Neuronal stem cell (in vitro differentiated cells): Measurements from ENCODE around the gene SYS1.

Experiments used
- DNase-seq: peaks from one replicate; pipeline ENCODE4 v3.0.0-alpha.2; 2013; ENCODE audit warnings: low spot score
- H2AFZ ChIP-seq: one replicate; pipeline ENCODE4 v1.6.1; 2013; ENCODE audit warnings: mild to moderate bottlenecking, low read length, inconsistent platforms
- H2AK5ac ChIP-seq: 2 replicates; pipeline ENCODE4 v1.6.1; 2013; ENCODE audit warnings: low read depth, mild to moderate bottlenecking, inconsistent platforms, low read length, moderate library complexity, mixed read lengths
- H2BK120ac ChIP-seq: 2 replicates; pipeline ENCODE4 v1.6.1; 2013; ENCODE audit warnings: low read depth, mild to moderate bottlenecking, inconsistent platforms, low read length, moderate library complexity, mixed read lengths
- H2BK12ac ChIP-seq: one replicate; pipeline ENCODE4 v1.6.1; 2013; ENCODE audit warnings: low read length, inconsistent platforms
- H2BK15ac ChIP-seq: 2 replicates; pipeline ENCODE4 v1.6.1; 2013; ENCODE audit warnings: mild to moderate bottlenecking, low read length, inconsistent platforms, mixed read lengths
- H2BK5ac ChIP-seq: one replicate; pipeline ENCODE4 v1.6.1; 2013; ENCODE audit warnings: inconsistent platforms, mild to moderate bottlenecking, low read length, moderate library complexity
- H3K14ac ChIP-seq: one replicate; pipeline ENCODE4 v1.6.1; 2013; ENCODE audit warnings: low read length, inconsistent platforms
- H3K18ac ChIP-seq: 2 replicates; pipeline ENCODE4 v1.6.1; 2013; ENCODE audit warnings: low read length, inconsistent platforms
- H3K23ac ChIP-seq: 2 replicates; pipeline ENCODE4 v1.6.1; 2013; ENCODE audit warnings: low read depth, mild to moderate bottlenecking, mixed read lengths, low read length, inconsistent platforms; ENCODE audit not compliant: poor library complexity
- H3K27ac ChIP-seq: replicated peaks from 3 replicates; pipeline ENCODE4 v1.5.1; 2013; ENCODE audit warnings: low read length, inconsistent platforms
- H3K27me3 ChIP-seq, 3 experiments: 2 replicates each; pipeline ENCODE4 v1.6.1; 2013; ENCODE audit warnings: low read length in 3 of 3, mild to moderate bottlenecking in 2 of 3, inconsistent platforms in 1 of 3, low read depth in 1 of 3, mixed read lengths in 1 of 3, moderate library complexity in 1 of 3; ENCODE audit not compliant: control insufficient read depth in 3 of 3, insufficient read depth in 3 of 3
- H3K36me3 ChIP-seq, 2 donors: replicated peaks in 1 of 2; 2 replicates each; pipeline ENCODE4 v1.6.1; 2013; ENCODE audit warnings: low read length in 2 of 2; ENCODE audit not compliant: control insufficient read depth in 2 of 2, insufficient read depth in 2 of 2
- H3K4ac ChIP-seq: 2 replicates; pipeline ENCODE4 v1.6.1; 2013; ENCODE audit warnings: inconsistent platforms, mild to moderate bottlenecking, low read length, moderate library complexity
- H3K4me1 ChIP-seq, 2 donors: 1 replicate in 1 of 2; 2 replicates in 1 of 2; pipeline ENCODE4 v1.6.1; 2013; ENCODE audit warnings: low read length in 2 of 2, low read depth in 1 of 2; ENCODE audit not compliant: control insufficient read depth in 2 of 2, insufficient read depth in 1 of 2
- H3K4me2 ChIP-seq: one replicate; pipeline ENCODE4 v1.6.1; 2013; ENCODE audit warnings: mild to moderate bottlenecking, low read length, inconsistent platforms; ENCODE audit not compliant: insufficient read depth, poor library complexity, severe bottlenecking
- H3K4me3 ChIP-seq, 2 donors: 2 replicates each; pipeline ENCODE4 v1.5.1; 2013; ENCODE audit warnings: low read length in 2 of 2, mild to moderate bottlenecking in 2 of 2, inconsistent platforms in 1 of 2, moderate library complexity in 1 of 2
- H3K79me1 ChIP-seq: one replicate; pipeline ENCODE4 v1.6.1; 2013; ENCODE audit warnings: low read depth, mild to moderate bottlenecking, inconsistent platforms, low read length, moderate library complexity
- H3K9ac ChIP-seq: one replicate; pipeline ENCODE4 v1.6.1; 2013; ENCODE audit warnings: mild to moderate bottlenecking, low read depth, low read length, inconsistent platforms; ENCODE audit not compliant: poor library complexity
- H3K9me3 ChIP-seq, 2 donors: replicated peaks in 1 of 2; 2 replicates each; pipeline versions ENCODE3 to v1.6.1; 2013; ENCODE audit warnings: low read length in 2 of 2, mild to moderate bottlenecking in 2 of 2, inconsistent platforms in 1 of 2, low read depth in 1 of 2, mixed read lengths in 1 of 2, moderate library complexity in 1 of 2; ENCODE audit not compliant: control insufficient read depth in 2 of 2, insufficient read depth in 1 of 2
- H4K8ac ChIP-seq: one replicate; pipeline ENCODE4 v1.6.1; 2013; ENCODE audit warnings: low read depth, mild to moderate bottlenecking, inconsistent platforms, low read length, moderate library complexity
- H4K91ac ChIP-seq: one replicate; pipeline ENCODE4 v1.6.1; 2013; ENCODE audit warnings: low read length, low read depth, mild to moderate bottlenecking, inconsistent platforms; ENCODE audit not compliant: poor library complexity
- WGBS, 2 donors: extraction: QIAGEN DNeasy Blood & Tissue Kit; methylation state at CpG; one replicate each; pipeline ENCODE4 v1.1.7; 2013; ENCODE audit warnings: missing lambda C conversion rate in 2 of 2, mixed read lengths in 1 of 2; ENCODE audit not compliant: insufficient read length in 2 of 2, insufficient replicate concordance in 1 of 2; ENCODE audit errors: extremely low coverage in 2 of 2; 5-methylcytosine and 5-hydroxymethylcytosine counted together

SYS1 gene

GRCh38 chr20:45358282-45359068 lies 4.5 kb upstream of the SYS1 start:
- Histone ChIP-seq H2BK5ac (no peak overlapping the region), H3K18ac (no peak overlapping the region)
- no CpG with 5 or more reads among the region's 10 CpGs for WGBS, 2 donors

GRCh38 chr20:45359069-45359405 lies 3.9 kb upstream of the SYS1 start:
- no peak overlapping the region for H3K4me3 ChIP-seq
- no peak overlapping the region for H4K8ac ChIP-seq
- DNase-seq: no peak
- no peak overlapping the region for H3K23ac ChIP-seq
- H2BK12ac ChIP-seq: no peak overlapping the region
- H3K27ac ChIP-seq: no peak overlapping the region
- H2AFZ ChIP-seq: no peak overlapping the region
- H3K9ac ChIP-seq: no peak overlapping the region
- no peak overlapping the region for H2BK120ac ChIP-seq
- H3K4me1 ChIP-seq: peaks cover 3% of the 10 kb centered on the region in 2 donors
- no peaks in the 10 kb centered on the region for H3K36me3 ChIP-seq
- H2AK5ac ChIP-seq: no peak overlapping the region
- no peaks in the 10 kb centered on the region for H3K79me1 ChIP-seq
- H3K14ac ChIP-seq: no peak overlapping the region
- H3K18ac ChIP-seq: no peak overlapping the region
- H3K9me3 ChIP-seq: no peaks in the 10 kb centered on the region
- no CpG with 5 or more reads among the region's 7 CpGs for WGBS, 2 donors
- no peak overlapping the region for H2BK15ac ChIP-seq
- H3K4ac ChIP-seq: no peak overlapping the region
- H2BK5ac ChIP-seq: no peak overlapping the region
- H3K27me3 ChIP-seq: no peaks in the 10 kb centered on the region
- no peak overlapping the region for H4K91ac ChIP-seq
- no peak overlapping the region for H3K4me2 ChIP-seq

More at GRCh38 chr20:45358282-45359068, 4.5 kb upstream of the SYS1 start:
- Histone ChIP-seq H3K23ac (no peak overlapping the region), H4K91ac (no peak overlapping the region), H3K27ac (no peak overlapping the region), H3K4me3 (no peak overlapping the region), H3K36me3 (no peaks in the 10 kb centered on the region), H3K4me2 (no peak overlapping the region), H3K79me1 (no peaks in the 10 kb centered on the region), H2AFZ (peak overlapping the region; percentile 38), H2BK120ac (no peak overlapping the region), H2BK12ac (no peak overlapping the region), H3K9me3 (no peaks in the 10 kb centered on the region), H4K8ac (no peak overlapping the region), H2AK5ac (no peak overlapping the region), H3K14ac (no peak overlapping the region), H3K9ac (no peak overlapping the region), H2BK15ac (no peak overlapping the region), H3K27me3 (no peaks in the 10 kb centered on the region), H3K4ac (no peak overlapping the region), H3K4me1 (peaks cover 0 to 3% of the 10 kb centered on the region in 2 donors)
- DNase-seq: no peak

GRCh38 chr20:45359406-45360148 lies 3.4 kb upstream of the SYS1 start:
- H3K79me1 ChIP-seq: no peaks in the 10 kb centered on the region
- no peak overlapping the region for H3K9ac ChIP-seq
- no peaks in the 10 kb centered on the region for H3K9me3 ChIP-seq
- no peak overlapping the region for H2AK5ac ChIP-seq
- no peak overlapping the region for H3K4me2 ChIP-seq
- H3K23ac ChIP-seq: no peak overlapping the region
- no peak overlapping the region for H3K27ac ChIP-seq
- H3K4ac ChIP-seq: no peak overlapping the region
- peaks cover 3 to 5% of the 10 kb centered on the region in 2 donors for H3K4me1 ChIP-seq
- H3K27me3 ChIP-seq: no peaks in the 10 kb centered on the region
- no peak overlapping the region for H3K4me3 ChIP-seq
- H2BK5ac ChIP-seq: no peak overlapping the region
- H2AFZ ChIP-seq: no peak overlapping the region
- H3K18ac ChIP-seq: no peak overlapping the region
- H3K14ac ChIP-seq: no peak overlapping the region
- no peak overlapping the region for H4K91ac ChIP-seq
- H4K8ac ChIP-seq: no peak overlapping the region
- H2BK12ac ChIP-seq: no peak overlapping the region
- WGBS, 2 donors: no CpG with 5 or more reads among the region's 9 CpGs
- no peak overlapping the region for H2BK15ac ChIP-seq
- DNase-seq: no peak
- H2BK120ac ChIP-seq: no peak overlapping the region
- H3K36me3 ChIP-seq: no peaks in the 10 kb centered on the region

- no peak overlapping the region for H2BK15ac ChIP-seq
- no peak overlapping the region for H2AFZ ChIP-seq
- no peak overlapping the region for H2BK120ac ChIP-seq
- no peak overlapping the region for H3K4ac ChIP-seq
- H3K4me1 ChIP-seq: peaks cover 5% of the 10 kb centered on the region in 2 donors
- no peaks in the 10 kb centered on the region for H3K27me3 ChIP-seq
- H3K79me1 ChIP-seq: peaks cover 2% of the 10 kb centered on the region
- H3K4me3 ChIP-seq: no peak overlapping the region
- no peak overlapping the region for H2BK5ac ChIP-seq
- DNase-seq: no peak
- no peak overlapping the region for H4K8ac ChIP-seq
- H3K36me3 ChIP-seq: peaks cover 10 to 16% of the 10 kb centered on the region in 2 donors
- H3K9me3 ChIP-seq: no peaks in the 10 kb centered on the region
- no peak overlapping the region for H3K23ac ChIP-seq
- no peak overlapping the region for H3K27ac ChIP-seq
- H3K9ac ChIP-seq: no peak overlapping the region
- no peak overlapping the region for H2AK5ac ChIP-seq
- no peak overlapping the region for H3K18ac ChIP-seq
- no peak overlapping the region for H3K4me2 ChIP-seq
- H4K91ac ChIP-seq: no peak overlapping the region
- no CpG with 5 or more reads among the region's 6 CpGs for WGBS, 2 donors
- H3K14ac ChIP-seq: no peak overlapping the region
- H2BK12ac ChIP-seq: no peak overlapping the region
Observed at GRCh38 chr20:45361793-45362192, 1.2 kb upstream of the SYS1 start.
